Panc1 (cell line): ENCODE results near the gene ZNF345. TPM values are rescaled to one million over a fixed set of nuclear protein-coding genes. Genes with fewer than 3 reads are reported as not detected.

Experiments
- ATAC-seq: fragments of 200-7000 bp; cut with Tn5 transposase; 2 replicates; pipeline ENCODE4 v1.9.1; 2020; ENCODE audit warnings: mild to moderate bottlenecking, moderate library complexity
- BruUV-seq: library from RNA; stranded (reverse); fragments of 400-500 nt; replicated peaks from 2 replicates; lab custom pipeline; 2021; lab: Mats Ljungman, UMichigan
- CTCF ChIA-PET: fragments of 300-600 bp; sonication (Branson Sonifier 250); formaldehyde crosslinking; loops from one replicate; lab custom pipeline; 2022; ENCODE audit warnings: antibody characterized with exemption; lab: Charles Lee
- POLR2A ChIA-PET: fragments of 300-600 bp; sonication (Branson Sonifier 250); formaldehyde crosslinking; loops from one replicate; lab custom pipeline; 2022; ENCODE audit warnings: antibody characterized with exemption; lab: Charles Lee
- DNase-seq: peaks from one replicate; pipeline ENCODE4 v3.0.0-alpha.2; 2010; ENCODE audit warnings: low read depth, low spot score
- H3K27ac ChIP-seq: 2 replicates; pipeline ENCODE4 v1.5.1; 2011; ENCODE audit warnings: mild to moderate bottlenecking, low read length, inconsistent platforms
- H3K27me3 ChIP-seq: fragments of 200-500 bp; sonication (Bioruptor generic); 2 replicates; pipeline ENCODE4 v1.6.0; 2014; ENCODE audit warnings: low read length, inconsistent platforms; ENCODE audit not compliant: control insufficient read depth, insufficient read depth
- H3K36me3 ChIP-seq: fragments of 200-500 bp; sonication (Bioruptor generic); 2 replicates; pipeline ENCODE4 v1.5.1; 2014; ENCODE audit warnings: inconsistent platforms, mild to moderate bottlenecking, low read length, moderate library complexity; ENCODE audit not compliant: control insufficient read depth, insufficient read depth
- H3K4me1 ChIP-seq: 2 replicates; pipeline ENCODE4 v1.5.1; 2011; ENCODE audit warnings: inconsistent platforms, mild to moderate bottlenecking, low read length, moderate library complexity; ENCODE audit not compliant: control insufficient read depth, insufficient read depth
- H3K4me3 ChIP-seq, 2 experiments: 2 replicates each; pipeline ENCODE4 v1.5.1; 2011 to 2012; ENCODE audit warnings: low read depth in 2 of 2, low read length in 2 of 2, mild to moderate bottlenecking in 2 of 2, inconsistent platforms in 1 of 2, moderate library complexity in 1 of 2
- H3K9me3 ChIP-seq: fragments of 200-500 bp; sonication (Bioruptor generic); 2 replicates; pipeline ENCODE4 v1.5.1; 2014; ENCODE audit warnings: low read depth, mild to moderate bottlenecking, inconsistent platforms, low read length, moderate library complexity; ENCODE audit not compliant: control insufficient read depth, insufficient read depth
- CTCF ChIP-seq: fragments of 450-650 bp; IDR thresholded peaks from 2 replicates; pipeline ENCODE4 v1.5.1; 2017; ENCODE audit warnings: mild to moderate bottlenecking
- POLR2AphosphoS5 ChIP-seq: IDR thresholded peaks from 2 replicates; pipeline ENCODE4 v1.6.1; 2012; ENCODE audit warnings: mild to moderate bottlenecking, low read depth, low read length, moderate library complexity
- SIN3A ChIP-seq: IDR thresholded peaks from 2 replicates; pipeline ENCODE4 v1.6.1; 2012; ENCODE audit warnings: low read depth, mild to moderate bottlenecking, low read length, moderate library complexity, borderline replicate concordance; ENCODE audit not compliant: insufficient read depth
- TCF7L2 ChIP-seq: IDR thresholded peaks from 2 replicates; pipeline ENCODE4 v1.6.1; 2011; ENCODE audit warnings: mild to moderate bottlenecking, low read depth, low read length, inconsistent platforms
- in situ Hi-C: cut with HindIII; loops from 2 replicates; pipeline ENCODE4 v1.10.0; 2016; ENCODE audit warnings: low sequenced_read_pairs, low pct_unique_long_range_greater_than_20kb
- intact Hi-C: fragments of 100-400 bp; cut with micrococcal nuclease; formaldehyde crosslinking; loops from one replicate; pipeline ENCODE4 v1.10.0; 2022; ENCODE audit not compliant: unreplicated experiment
- total RNA-seq: library from RNA; stranded (reverse); gene quantifications from one replicate; pipeline ENCODE4 v1.2.1, GENCODE V29; 2021; ENCODE audit not compliant: unreplicated experiment
- TF ChIP-seq, protein P1 (sequence below), 2 experiments: IDR thresholded peaks; 2 replicates each; pipeline ENCODE4 v1.6.1; 2011 to 2012; ENCODE audit warnings: low read depth in 2 of 2, control low read depth in 1 of 2, low read length in 1 of 2, mild to moderate bottlenecking in 1 of 2, moderate library complexity in 1 of 2; ENCODE audit not compliant: insufficient read depth in 1 of 2

ZNF345 gene
- total RNA-seq, 1 experiment from 2014 or later: 3.8 TPM

DNA sequence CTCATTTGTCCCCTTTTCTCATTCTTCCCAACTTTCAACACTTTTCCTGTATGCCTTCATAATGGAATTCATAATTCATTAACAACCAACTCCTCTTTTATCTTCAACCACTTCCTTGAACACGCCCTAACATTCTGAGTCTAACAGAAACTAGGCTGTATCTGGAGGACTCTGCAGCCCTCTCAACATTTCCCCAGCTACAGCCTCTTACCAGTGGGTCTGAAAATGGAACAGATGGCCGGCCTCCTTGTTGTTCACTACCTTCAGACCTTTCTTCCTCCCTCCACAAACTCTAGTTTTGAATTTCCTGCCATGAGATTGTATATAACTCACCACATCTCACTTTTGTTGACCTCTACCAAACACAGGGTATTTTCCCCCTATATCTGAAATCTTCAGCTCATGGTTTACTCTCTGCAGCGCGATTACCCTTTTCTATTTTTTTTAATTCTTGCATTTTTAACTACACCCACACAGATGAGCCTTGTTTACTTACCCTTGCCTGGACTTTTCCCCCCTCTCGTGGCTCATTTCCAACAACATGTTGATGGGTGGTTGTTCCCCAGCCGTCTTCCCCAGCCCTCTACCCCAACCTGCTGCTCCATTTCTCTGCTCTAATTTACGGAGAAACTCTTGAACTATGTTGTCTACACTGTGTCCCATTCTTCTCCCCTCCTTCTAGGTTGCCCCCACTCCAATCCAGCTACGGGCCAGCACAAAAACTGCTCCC lies 13.3 kb upstream of the ZNF345 start:
- H3K27ac ChIP-seq: peak overlapping the region; percentile 94
- ATAC-seq: no peak; the same call in 1 of the 2 replicates
- TF ChIP-seq SIN3A (no peak), CTCF (no peak), TCF7L2 (no peak), POLR2AphosphoS5 (no peak)
- TF ChIP-seq, protein P1, sequence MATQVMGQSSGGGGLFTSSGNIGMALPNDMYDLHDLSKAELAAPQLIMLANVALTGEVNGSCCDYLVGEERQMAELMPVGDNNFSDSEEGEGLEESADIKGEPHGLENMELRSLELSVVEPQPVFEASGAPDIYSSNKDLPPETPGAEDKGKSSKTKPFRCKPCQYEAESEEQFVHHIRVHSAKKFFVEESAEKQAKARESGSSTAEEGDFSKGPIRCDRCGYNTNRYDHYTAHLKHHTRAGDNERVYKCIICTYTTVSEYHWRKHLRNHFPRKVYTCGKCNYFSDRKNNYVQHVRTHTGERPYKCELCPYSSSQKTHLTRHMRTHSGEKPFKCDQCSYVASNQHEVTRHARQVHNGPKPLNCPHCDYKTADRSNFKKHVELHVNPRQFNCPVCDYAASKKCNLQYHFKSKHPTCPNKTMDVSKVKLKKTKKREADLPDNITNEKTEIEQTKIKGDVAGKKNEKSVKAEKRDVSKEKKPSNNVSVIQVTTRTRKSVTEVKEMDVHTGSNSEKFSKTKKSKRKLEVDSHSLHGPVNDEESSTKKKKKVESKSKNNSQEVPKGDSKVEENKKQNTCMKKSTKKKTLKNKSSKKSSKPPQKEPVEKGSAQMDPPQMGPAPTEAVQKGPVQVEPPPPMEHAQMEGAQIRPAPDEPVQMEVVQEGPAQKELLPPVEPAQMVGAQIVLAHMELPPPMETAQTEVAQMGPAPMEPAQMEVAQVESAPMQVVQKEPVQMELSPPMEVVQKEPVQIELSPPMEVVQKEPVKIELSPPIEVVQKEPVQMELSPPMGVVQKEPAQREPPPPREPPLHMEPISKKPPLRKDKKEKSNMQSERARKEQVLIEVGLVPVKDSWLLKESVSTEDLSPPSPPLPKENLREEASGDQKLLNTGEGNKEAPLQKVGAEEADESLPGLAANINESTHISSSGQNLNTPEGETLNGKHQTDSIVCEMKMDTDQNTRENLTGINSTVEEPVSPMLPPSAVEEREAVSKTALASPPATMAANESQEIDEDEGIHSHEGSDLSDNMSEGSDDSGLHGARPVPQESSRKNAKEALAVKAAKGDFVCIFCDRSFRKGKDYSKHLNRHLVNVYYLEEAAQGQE (IDR thresholded peaks at IDR 0.05; ENCODE audit: insufficient read depth in 1 of 2, low read depth in 2 of 2, low read length in 1 of 2): no peak
- DNase-seq: no peak
- intact Hi-C loops (no loop called here), in situ Hi-C loops (no loop called here)
- POLR2A ChIA-PET: interaction anchor here (0.7 to 0.8 kb wide), 2 partner anchors 64 to 140 kb away, joined by 3 to 4 read pairs; partner anchors contain the start of gene ZNF850
- BruUV-seq: TSS peak; percentile 82
- H3K27me3 ChIP-seq: no peaks in the 10 kb centered on the region
- H3K9me3 ChIP-seq: peaks cover 25% of the 10 kb centered on the region
- peaks cover 3% of the 10 kb centered on the region; the same call in 1 of the 2 replicates for H3K4me1 ChIP-seq
- H3K4me3 ChIP-seq: peak overlapping the region; percentile 75 to 93
- CTCF ChIA-PET: interaction anchor here (0.6 to 0.7 kb wide), 3 partner anchors 55 to 109 kb away, joined by 3 to 10 read pairs (median 3); no protein-coding TSS in a partner anchor
- H3K36me3 ChIP-seq: no peaks in the 10 kb centered on the region

GRCh38 chr19:36837906-36838783 lies 12.5 kb upstream of the ZNF345 start, which contains the start of gene ZNF790:
Gene ZNF790, minus strand, starts transcription at chr19:36838387. Its CDS starts 12,768 bp downstream, at chr19:36825619.
- peaks cover 3% of the 10 kb centered on the region; the same call in 1 of the 2 replicates for H3K4me1 ChIP-seq
- peak; percentile 98 for ATAC-seq
- intact Hi-C loops: no loop called here
- POLR2A ChIA-PET: interaction anchor here (0.7 to 0.9 kb wide), 3 partner anchors 65 to 598 kb away, joined by 3 to 4 read pairs (median 3); partner anchors contain the start of gene ZNF850
- no peaks in the 10 kb centered on the region for H3K36me3 ChIP-seq
- DNase-seq: peak; percentile 89
- TF ChIP-seq SIN3A (peak; percentile 94), CTCF (no peak), POLR2AphosphoS5 (peak; percentile 94), TCF7L2 (peak; percentile 95)
- TF ChIP-seq, protein P1 (IDR thresholded peaks at IDR 0.05; ENCODE audit: insufficient read depth in 1 of 2, low read depth in 2 of 2, low read length in 1 of 2): peak; percentile 12 to 63; a peak in 1 of 4 replicates
- H3K27me3 ChIP-seq: no peaks in the 10 kb centered on the region
- BruUV-seq: no TSS peak
- in situ Hi-C loops: no loop called here
- CTCF ChIA-PET: interaction anchor here (0.6 to 0.7 kb wide), 4 partner anchors 56 to 640 kb away, joined by 3 to 10 read pairs (median 3); no protein-coding TSS in a partner anchor
- H3K9me3 ChIP-seq: peaks cover 17% of the 10 kb centered on the region; the same call in 1 of the 2 replicates
- H3K27ac ChIP-seq: peak within 1 kb of the TSS; percentile 94
- peak within 1 kb of the TSS; percentile 75 to 93 for H3K4me3 ChIP-seq
